Measurements from ENCODE around the gene RSPH1.

GRCh38 chr21:42541174-42541573 lies 45.1 kb upstream of the RSPH1 start:
- no peak for TF ChIP-seq EP300 (IDR thresholded peaks at IDR 0.05)
- no peak for TF ChIP-seq CTCF (IDR thresholded peaks at IDR 0.05)
- no peak for TF ChIP-seq POLR2A (IDR thresholded peaks at IDR 0.05)
- no peak for TF ChIP-seq POLR2AphosphoS5 (IDR thresholded peaks at IDR 0.05)
